HG03442 (cell line): ENCODE measurements around the gene TUBB1.

Experiments used
- ATAC-seq: cut with Tn5 transposase; IDR thresholded peaks from one replicate; pipeline ENCODE4 v1.9.1; 2021; ENCODE audit warnings: mild to moderate bottlenecking, moderate library complexity; ENCODE audit not compliant: unreplicated experiment

The TUBB1 gene

GRCh38 chr20:59071216-59071615 lies 52.0 kb downstream of the TUBB1 start:
- ATAC-seq = no peak

GRCh38 chr20:59073582-59073981 lies 54.4 kb downstream of the TUBB1 start:
- ATAC-seq = no peak

GRCh38 chr20:59074456-59074855 lies 55.2 kb downstream of the TUBB1 start:
- no peak for ATAC-seq

DNA sequence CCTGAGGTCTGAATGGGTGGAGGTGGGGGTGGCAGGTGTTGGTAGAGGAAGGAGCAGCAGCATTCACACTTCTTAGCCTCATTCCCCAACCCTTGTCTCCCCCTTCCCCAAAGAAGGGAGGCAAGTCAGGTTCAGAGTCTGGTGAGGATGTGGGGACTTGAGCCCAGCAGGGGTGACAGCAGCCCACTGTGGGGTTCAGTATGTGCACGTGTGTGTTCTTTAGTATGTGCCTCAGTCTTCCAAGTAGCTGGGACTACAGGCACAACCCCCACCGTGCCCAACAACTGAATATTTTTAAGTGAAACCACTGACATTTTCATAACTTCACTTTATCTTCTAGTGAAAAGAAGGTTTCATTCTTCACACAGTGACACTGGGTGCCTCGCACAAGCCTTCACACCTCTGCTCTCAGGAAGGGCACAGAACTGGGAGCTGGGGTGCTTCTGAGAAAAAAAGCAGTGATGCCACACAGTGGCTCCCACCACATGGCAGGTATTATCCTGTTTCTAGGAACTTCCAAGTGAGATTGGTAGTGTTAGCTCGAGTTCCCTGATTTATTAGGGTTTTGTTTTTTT lies 56.8 kb downstream of the TUBB1 start:
- no peak for ATAC-seq
